Measurements from ENCODE around the gene ZXDC. TPM values are rescaled to one million over a fixed set of nuclear protein-coding genes. Genes with fewer than 3 reads are reported as not detected.

ZXDC gene
- total RNA-seq, 2 donors from 2014 or later: 18.9 to 25.5 TPM

GRCh38 chr3:126493051-126493450, 17.4 kb upstream of the ZXDC start:
- Histone ChIP-seq H3K4me1 (no peaks in the 10 kb centered on the region), H3K9me3 (no peaks in the 10 kb centered on the region), H3K36me3 (no peaks in the 10 kb centered on the region), H3K27ac (no peak overlapping the region), H3K4me3 (no peak overlapping the region), H3K27me3 (no peaks in the 10 kb centered on the region)
- TF ChIP-seq CTCF (IDR thresholded peaks at IDR 0.05): no peak
- DNase-seq (ENCODE audit: low spot score): no peak

DNA sequence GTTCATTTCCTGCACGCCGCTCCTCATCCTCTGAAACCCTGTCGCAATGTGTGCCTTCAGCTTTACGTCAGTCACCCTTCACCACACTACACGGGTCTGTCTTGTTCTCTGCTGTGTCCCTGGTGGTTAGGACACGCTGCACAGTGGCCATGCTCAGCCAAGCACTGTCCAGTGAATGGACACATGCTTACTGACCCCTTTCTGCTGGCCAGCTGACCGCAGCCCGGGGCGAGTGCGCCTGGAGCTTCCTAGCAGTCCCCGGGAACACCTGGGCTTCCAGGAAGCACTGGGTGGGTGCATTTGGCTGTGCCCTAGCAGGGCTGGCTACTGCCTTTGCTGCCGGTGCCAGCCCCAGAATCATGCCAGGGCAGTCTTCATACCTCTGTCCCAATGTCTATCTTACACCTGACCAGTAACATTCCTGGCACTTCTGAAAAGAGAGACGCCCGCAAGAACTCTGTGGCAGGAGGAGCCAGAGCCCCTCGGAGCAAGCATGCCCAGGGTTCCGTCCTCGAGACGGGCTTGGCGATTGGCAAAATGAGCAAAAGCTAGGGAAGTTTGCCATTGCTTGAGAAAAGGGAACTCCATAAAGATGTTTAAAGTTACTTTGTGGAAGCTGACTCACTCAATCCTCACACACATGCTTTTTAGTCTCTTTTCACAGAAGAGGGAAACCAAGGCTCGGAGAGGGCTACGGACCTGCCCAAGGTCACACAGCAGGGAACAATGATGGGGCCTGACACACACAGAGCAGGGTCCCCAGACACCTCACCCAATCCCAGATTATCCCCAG, 15.7 kb upstream of the ZXDC start:
- H3K36me3 ChIP-seq: no peaks in the 10 kb centered on the region
- H3K4me3 ChIP-seq: no peak overlapping the region
- peaks cover 0 to 11% of the 10 kb centered on the region in 2 donors for H3K4me1 ChIP-seq
- H3K27me3 ChIP-seq: no peaks in the 10 kb centered on the region
- no peak for TF ChIP-seq CTCF (IDR thresholded peaks at IDR 0.05)
- H3K27ac ChIP-seq: no peak overlapping the region
- no peaks in the 10 kb centered on the region for H3K9me3 ChIP-seq
- no peak for DNase-seq (ENCODE audit: low spot score)

DNA sequence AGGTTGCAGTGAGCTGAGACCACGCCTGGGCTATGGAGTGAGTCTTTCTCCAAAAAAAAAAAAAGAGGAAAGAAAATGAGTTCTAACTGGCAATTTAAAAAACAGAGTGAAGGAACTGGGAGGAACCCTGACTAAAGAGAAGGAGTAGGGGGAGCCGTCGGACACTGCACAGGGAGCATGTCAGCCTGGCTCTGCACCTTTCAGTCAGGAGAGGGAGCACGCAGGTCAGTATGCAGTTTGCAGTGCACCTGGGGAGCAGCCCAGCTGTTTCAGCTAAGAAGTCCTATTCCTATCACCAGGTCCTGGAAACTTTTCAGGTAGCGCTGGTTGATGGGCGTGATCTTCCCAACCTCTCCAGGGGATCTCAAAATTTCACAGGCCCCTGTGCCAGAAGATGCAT, 14.9 kb upstream of the ZXDC start:
- H3K27ac ChIP-seq: no peak overlapping the region
- H3K36me3 ChIP-seq: no peaks in the 10 kb centered on the region
- H3K4me1 ChIP-seq: peaks cover 0 to 11% of the 10 kb centered on the region in 2 donors
- no peaks in the 10 kb centered on the region for H3K9me3 ChIP-seq
- no peak for TF ChIP-seq CTCF (IDR thresholded peaks at IDR 0.05)
- DNase-seq (ENCODE audit: low spot score): no peak
- H3K4me3 ChIP-seq: no peak overlapping the region
- no peaks in the 10 kb centered on the region for H3K27me3 ChIP-seq

GRCh38 chr3:126488886-126489569, 13.3 kb upstream of the ZXDC start:
- DNase-seq (ENCODE audit: low spot score): no peak
- no peak overlapping the region for H3K27ac ChIP-seq
- no peaks in the 10 kb centered on the region for H3K36me3 ChIP-seq
- H3K9me3 ChIP-seq: no peaks in the 10 kb centered on the region
- H3K4me3 ChIP-seq: no peak overlapping the region
- H3K4me1 ChIP-seq: peaks cover 0 to 11% of the 10 kb centered on the region in 2 donors
- no peaks in the 10 kb centered on the region for H3K27me3 ChIP-seq
- no peak for TF ChIP-seq CTCF (IDR thresholded peaks at IDR 0.05)

DNA sequence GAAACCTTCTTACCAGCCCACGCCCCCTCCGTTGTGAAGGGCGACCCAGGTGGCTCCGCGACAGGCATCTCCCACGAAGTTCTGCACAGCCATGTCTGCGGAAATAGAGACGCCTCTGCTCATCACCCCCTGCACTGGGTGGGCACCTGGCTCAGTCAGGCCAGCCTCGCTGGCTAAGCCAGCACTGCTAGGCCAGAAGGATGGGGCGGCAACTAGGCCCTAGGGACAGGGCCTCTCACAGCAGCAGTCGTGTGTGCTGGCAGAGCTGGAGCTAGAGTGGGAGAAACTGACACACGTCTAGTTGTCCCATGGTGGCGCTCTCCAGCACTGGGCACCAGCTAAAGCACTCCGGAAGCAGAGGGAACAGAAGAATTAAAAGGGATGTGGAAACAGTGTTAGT, 12.5 kb upstream of the ZXDC start:
- no peak for TF ChIP-seq CTCF (IDR thresholded peaks at IDR 0.05)
- Histone ChIP-seq H3K9me3 (no peaks in the 10 kb centered on the region), H3K36me3 (no peaks in the 10 kb centered on the region), H3K4me1 (peaks cover 0 to 11% of the 10 kb centered on the region in 2 donors), H3K27me3 (no peaks in the 10 kb centered on the region), H3K4me3 (no peak overlapping the region), H3K27ac (no peak overlapping the region)
- no peak for DNase-seq (ENCODE audit: low spot score)

All from right atrium auricular region (tissue), 2 donors.